Panc1 (cell line): ENCODE results near the gene AGBL4. TPM values are rescaled to one million over a fixed set of nuclear protein-coding genes. Genes with fewer than 3 reads are reported as not detected.

ENCODE experiments used
- ATAC-seq: fragments of 200-7000 bp; cut with Tn5 transposase; 2 replicates; pipeline ENCODE4 v1.9.1; 2020; ENCODE audit warnings: mild to moderate bottlenecking, moderate library complexity
- BruUV-seq: library from RNA; stranded (reverse); fragments of 400-500 nt; replicated peaks from 2 replicates; lab custom pipeline; 2021; lab: Mats Ljungman, UMichigan
- CTCF ChIA-PET: fragments of 300-600 bp; sonication (Branson Sonifier 250); formaldehyde crosslinking; loops from one replicate; lab custom pipeline; 2022; ENCODE audit warnings: antibody characterized with exemption; lab: Charles Lee
- POLR2A ChIA-PET: fragments of 300-600 bp; sonication (Branson Sonifier 250); formaldehyde crosslinking; loops from one replicate; lab custom pipeline; 2022; ENCODE audit warnings: antibody characterized with exemption; lab: Charles Lee
- DNase-seq: peaks from one replicate; pipeline ENCODE4 v3.0.0-alpha.2; 2010; ENCODE audit warnings: low read depth, low spot score
- H3K27ac ChIP-seq: 2 replicates; pipeline ENCODE4 v1.5.1; 2011; ENCODE audit warnings: mild to moderate bottlenecking, low read length, inconsistent platforms
- H3K27me3 ChIP-seq: fragments of 200-500 bp; sonication (Bioruptor generic); 2 replicates; pipeline ENCODE4 v1.6.0; 2014; ENCODE audit warnings: low read length, inconsistent platforms; ENCODE audit not compliant: control insufficient read depth, insufficient read depth
- H3K36me3 ChIP-seq: fragments of 200-500 bp; sonication (Bioruptor generic); 2 replicates; pipeline ENCODE4 v1.5.1; 2014; ENCODE audit warnings: inconsistent platforms, mild to moderate bottlenecking, low read length, moderate library complexity; ENCODE audit not compliant: control insufficient read depth, insufficient read depth
- H3K4me1 ChIP-seq: 2 replicates; pipeline ENCODE4 v1.5.1; 2011; ENCODE audit warnings: inconsistent platforms, mild to moderate bottlenecking, low read length, moderate library complexity; ENCODE audit not compliant: control insufficient read depth, insufficient read depth
- H3K4me3 ChIP-seq, 2 experiments: 2 replicates each; pipeline ENCODE4 v1.5.1; 2011 to 2012; ENCODE audit warnings: low read depth in 2 of 2, low read length in 2 of 2, mild to moderate bottlenecking in 2 of 2, inconsistent platforms in 1 of 2, moderate library complexity in 1 of 2
- H3K9me3 ChIP-seq: fragments of 200-500 bp; sonication (Bioruptor generic); 2 replicates; pipeline ENCODE4 v1.5.1; 2014; ENCODE audit warnings: low read depth, mild to moderate bottlenecking, inconsistent platforms, low read length, moderate library complexity; ENCODE audit not compliant: control insufficient read depth, insufficient read depth
- CTCF ChIP-seq: fragments of 450-650 bp; IDR thresholded peaks from 2 replicates; pipeline ENCODE4 v1.5.1; 2017; ENCODE audit warnings: mild to moderate bottlenecking
- POLR2AphosphoS5 ChIP-seq: IDR thresholded peaks from 2 replicates; pipeline ENCODE4 v1.6.1; 2012; ENCODE audit warnings: mild to moderate bottlenecking, low read depth, low read length, moderate library complexity
- REST ChIP-seq, 2 experiments: IDR thresholded peaks; 2 replicates each; pipeline ENCODE4 v1.6.1; 2011 to 2012; ENCODE audit warnings: low read depth in 2 of 2, control low read depth in 1 of 2, low read length in 1 of 2, mild to moderate bottlenecking in 1 of 2, moderate library complexity in 1 of 2; ENCODE audit not compliant: insufficient read depth in 1 of 2
- SIN3A ChIP-seq: IDR thresholded peaks from 2 replicates; pipeline ENCODE4 v1.6.1; 2012; ENCODE audit warnings: low read depth, mild to moderate bottlenecking, low read length, moderate library complexity, borderline replicate concordance; ENCODE audit not compliant: insufficient read depth
- TCF7L2 ChIP-seq: IDR thresholded peaks from 2 replicates; pipeline ENCODE4 v1.6.1; 2011; ENCODE audit warnings: mild to moderate bottlenecking, low read depth, low read length, inconsistent platforms
- in situ Hi-C: cut with HindIII; loops from 2 replicates; pipeline ENCODE4 v1.10.0; 2016; ENCODE audit warnings: low sequenced_read_pairs, low pct_unique_long_range_greater_than_20kb
- intact Hi-C: fragments of 100-400 bp; cut with micrococcal nuclease; formaldehyde crosslinking; loops from one replicate; pipeline ENCODE4 v1.10.0; 2022; ENCODE audit not compliant: unreplicated experiment
- total RNA-seq: library from RNA; stranded (reverse); gene quantifications from one replicate; pipeline ENCODE4 v1.2.1, GENCODE V29; 2021; ENCODE audit not compliant: unreplicated experiment

Gene AGBL4
- total RNA-seq, 1 experiment from 2014 or later: not detected

GRCh38 chr1:48741380-48741779, 1282.4 kb downstream of the AGBL4 start:
- intact Hi-C loops: no loop called here
- Histone ChIP-seq H3K27me3 (no peaks in the 10 kb centered on the region), H3K27ac (no peak overlapping the region), H3K4me3 (no peak overlapping the region), H3K36me3 (no peaks in the 10 kb centered on the region), H3K9me3 (no peaks in the 10 kb centered on the region), H3K4me1 (no peaks in the 10 kb centered on the region)
- DNase-seq: no peak
- in situ Hi-C loops: no loop called here
- BruUV-seq: no TSS peak
- TF ChIP-seq CTCF: no peak
- no peak for TF ChIP-seq POLR2AphosphoS5
- CTCF ChIA-PET: no interaction called here
- ATAC-seq: no peak
- POLR2A ChIA-PET: no interaction called here

GRCh38 chr1:48740621-48741020, 1283.1 kb downstream of the AGBL4 start:
- TF ChIP-seq TCF7L2 (no peak), CTCF (no peak), POLR2AphosphoS5 (no peak)
- Histone ChIP-seq H3K9me3 (no peaks in the 10 kb centered on the region), H3K4me1 (no peaks in the 10 kb centered on the region), H3K4me3 (no peak overlapping the region), H3K36me3 (no peaks in the 10 kb centered on the region), H3K27ac (no peak overlapping the region), H3K27me3 (no peaks in the 10 kb centered on the region)
- POLR2A ChIA-PET: no interaction called here
- DNase-seq (no peak), ATAC-seq (no peak)
- intact Hi-C loops: no loop called here
- CTCF ChIA-PET: no interaction called here
- in situ Hi-C loops: no loop called here
- no TSS peak for BruUV-seq

- ChIA-PET CTCF (no interaction called here), POLR2A (no interaction called here)
- no peaks in the 10 kb centered on the region for H3K9me3 ChIP-seq
- H3K4me3 ChIP-seq: no peak overlapping the region
- DNase-seq (no peak), ATAC-seq (no peak)
- no TSS peak for BruUV-seq
- no peaks in the 10 kb centered on the region for H3K36me3 ChIP-seq
- intact Hi-C loops (no loop called here), in situ Hi-C loops (no loop called here)
- no peaks in the 10 kb centered on the region for H3K4me1 ChIP-seq
- TF ChIP-seq POLR2AphosphoS5: no peak
- TF ChIP-seq REST (IDR thresholded peaks at IDR 0.05; ENCODE audit: insufficient read depth in 1 of 2, low read depth in 2 of 2, low read length in 1 of 2): no peak
- no peak for TF ChIP-seq TCF7L2
- TF ChIP-seq SIN3A: no peak
- TF ChIP-seq CTCF: no peak
- no peaks in the 10 kb centered on the region for H3K27me3 ChIP-seq
- no peak overlapping the region for H3K27ac ChIP-seq
Measured at GRCh38 chr1:48739091-48739490, 1284.7 kb downstream of the AGBL4 start.
